T-helper 1 cell treated with Interleukin-12 subunit alpha and Interleukin-12 subunit beta and Interleukin-4 antibody, amounts not matched to agents 30 ng/mL and 1 ng/mL, for 36 hours (primary cell): ENCODE results near the gene PRPF6. TPM values are rescaled to one million over a fixed set of nuclear protein-coding genes. Genes with fewer than 3 reads are reported as not detected.

Experiments used
- intact Hi-C: fragments of 100-400 bp; cut with micrococcal nuclease; formaldehyde crosslinking; loops from one replicate; pipeline ENCODE4 v1.15.1; 2024
- total RNA-seq: library from RNA; stranded (reverse); gene quantifications from 2 replicates; pipeline ENCODE4 v1.2.3, GENCODE V29; 2022

The PRPF6 gene
- total RNA-seq, 1 donor from 2014 or later, result 85.6 TPM

DNA sequence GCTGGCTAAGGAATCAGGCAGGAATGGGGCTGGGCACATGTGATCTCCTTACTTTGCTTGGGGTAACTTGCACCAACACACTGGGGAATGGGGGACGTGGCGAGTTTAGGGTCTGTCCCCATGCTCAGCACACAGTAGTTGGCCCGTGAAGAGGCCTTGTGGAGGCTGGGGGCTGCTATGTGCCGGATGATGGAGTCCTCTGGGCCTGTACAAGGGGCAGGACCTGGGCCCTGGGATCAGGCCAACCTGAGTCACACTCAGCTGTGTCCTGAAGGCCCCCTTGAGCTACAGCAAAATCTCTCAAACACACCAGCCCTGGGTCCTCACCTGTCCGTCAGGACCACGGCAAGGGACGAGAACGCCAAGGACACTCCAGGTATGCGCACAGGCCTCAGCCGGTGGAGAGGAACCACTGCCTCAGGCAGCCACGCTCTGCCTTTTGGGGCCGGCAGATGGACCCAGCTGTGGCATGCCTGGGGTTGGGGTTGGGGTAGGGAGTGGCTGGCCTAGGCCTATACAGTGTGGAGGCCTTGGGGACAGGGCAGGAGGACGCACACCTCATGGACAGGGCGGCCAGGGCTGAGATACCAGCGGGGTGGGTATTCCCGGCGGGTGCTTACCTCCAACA is 35.8 kb upstream of the PRPF6 start:
- intact Hi-C loops, result no loop called here

- intact Hi-C loops, result no loop called here
These were observed 34.7 kb upstream of the PRPF6 start for GRCh38 chr20:63945921-63946920.

- intact Hi-C loops, result no loop called here
These were observed 33.8 kb upstream of the PRPF6 start for GRCh38 chr20:63946986-63947637.

DNA sequence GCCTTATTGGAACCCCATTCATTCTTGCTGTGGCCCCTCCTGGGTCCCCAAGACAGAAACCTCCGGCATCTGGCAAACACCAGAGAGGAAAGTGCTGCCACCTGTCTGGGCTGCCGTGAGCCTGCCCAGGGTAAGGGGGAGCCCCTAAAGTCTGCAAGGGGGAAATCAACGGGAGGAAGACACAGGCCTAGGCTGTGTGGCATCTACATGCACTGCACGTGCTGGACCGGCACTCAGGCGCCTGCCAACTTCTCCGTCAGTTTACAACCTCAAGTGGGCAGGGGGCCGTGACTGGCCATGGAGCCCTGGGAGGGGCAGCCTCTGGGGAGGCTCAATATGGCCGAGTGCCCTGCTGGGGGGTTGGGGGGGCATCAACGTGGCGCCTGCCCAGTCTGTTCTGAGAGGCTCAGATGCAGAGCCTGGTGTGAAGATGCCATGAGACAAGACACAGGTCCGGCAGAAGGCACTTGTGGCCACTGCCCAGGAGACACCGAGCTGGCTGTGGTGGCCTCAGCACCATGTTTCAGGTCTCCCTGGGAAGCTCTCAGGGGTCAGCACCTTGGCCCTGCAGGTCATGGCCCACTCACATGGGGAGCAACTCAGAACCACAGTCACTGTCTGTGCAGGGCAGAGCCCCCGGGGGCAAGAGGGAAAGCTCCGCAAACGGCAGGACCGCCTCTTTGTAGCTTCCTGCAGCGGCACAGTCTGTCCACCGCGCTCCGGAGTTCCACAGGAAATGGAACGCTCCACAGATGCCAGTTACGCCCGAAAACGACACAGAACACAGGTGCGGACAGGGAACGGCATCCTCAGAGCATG is 33.1 kb upstream of the PRPF6 start:
- intact Hi-C loops, result no loop called here

DNA sequence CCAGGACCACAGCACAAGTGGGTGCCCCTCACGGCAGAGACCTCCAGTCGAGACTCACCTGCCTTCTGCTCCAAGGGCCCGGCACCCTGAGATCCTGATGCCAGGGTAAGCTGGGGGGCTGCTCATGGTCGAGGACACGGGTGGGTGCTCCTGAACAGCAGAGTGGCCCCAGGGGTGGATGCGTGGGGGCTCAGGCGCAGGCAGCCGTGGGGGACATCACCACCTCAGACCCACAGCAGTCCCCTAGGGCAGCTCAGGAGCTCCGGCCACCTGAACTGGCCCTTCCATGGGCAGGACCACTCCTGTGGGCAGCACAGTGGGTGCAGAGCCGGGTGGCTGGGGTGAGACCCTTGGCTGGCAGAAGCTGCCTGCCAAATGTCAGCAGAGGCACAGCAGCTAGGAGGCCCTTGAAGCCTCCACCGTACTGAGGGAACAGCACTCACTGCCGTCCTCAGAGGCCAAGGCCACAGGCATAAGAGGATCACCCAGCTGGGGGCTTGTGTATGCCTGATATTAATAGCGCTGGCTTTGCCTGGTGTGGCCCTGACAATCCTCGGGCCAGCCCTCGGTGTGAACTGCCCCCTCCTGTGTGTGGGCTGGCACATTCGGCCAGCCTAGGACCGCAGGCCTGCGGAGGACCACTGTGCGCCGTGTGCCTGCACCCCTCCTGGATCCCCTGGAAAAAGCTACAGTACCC is 30.1 kb upstream of the PRPF6 start:
- intact Hi-C loops, result no loop called here

DNA sequence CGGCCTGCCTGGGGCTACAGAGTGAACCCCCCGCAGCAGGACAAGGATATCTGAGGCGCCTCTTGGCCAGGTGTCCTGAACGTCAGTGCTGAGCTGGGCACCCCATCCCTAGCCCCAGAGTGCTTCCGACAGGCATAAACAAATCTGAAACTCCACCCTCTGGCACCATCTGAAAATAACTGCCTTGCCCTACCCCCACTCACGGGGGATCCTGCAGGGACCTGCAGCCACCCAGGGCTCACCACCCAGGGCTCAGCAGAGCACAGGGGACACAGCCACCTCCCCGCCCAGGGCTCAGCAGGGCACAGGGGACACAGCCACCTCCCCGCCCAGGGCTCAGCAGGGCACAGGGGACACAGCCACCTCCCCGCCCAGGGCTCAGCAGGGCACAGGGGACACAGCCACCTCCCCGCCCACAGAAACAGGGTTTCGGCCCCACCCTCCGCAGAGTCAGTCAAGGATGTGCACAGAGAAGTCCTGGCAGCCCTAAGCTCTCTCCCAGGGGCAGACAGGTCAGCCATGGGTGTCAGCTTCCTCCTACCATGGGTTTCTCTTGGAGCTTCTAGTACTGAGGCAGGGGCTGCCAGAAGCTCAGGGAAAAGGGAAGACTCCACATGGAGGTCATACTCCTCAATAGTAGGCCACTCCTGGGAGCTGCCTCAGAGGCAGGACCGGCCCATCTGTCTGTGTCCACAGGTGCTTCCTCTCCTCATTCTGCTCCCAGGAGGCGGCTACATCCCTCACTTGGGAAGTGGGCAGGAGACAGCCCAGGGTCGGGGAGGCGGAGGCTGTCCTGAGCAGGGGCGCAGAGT is 29.3 kb upstream of the PRPF6 start:
- intact Hi-C loops, result no loop called here

GRCh38 chr20:63952210-63952535 is 28.8 kb upstream of the PRPF6 start:
- intact Hi-C loops, result no loop called here

DNA sequence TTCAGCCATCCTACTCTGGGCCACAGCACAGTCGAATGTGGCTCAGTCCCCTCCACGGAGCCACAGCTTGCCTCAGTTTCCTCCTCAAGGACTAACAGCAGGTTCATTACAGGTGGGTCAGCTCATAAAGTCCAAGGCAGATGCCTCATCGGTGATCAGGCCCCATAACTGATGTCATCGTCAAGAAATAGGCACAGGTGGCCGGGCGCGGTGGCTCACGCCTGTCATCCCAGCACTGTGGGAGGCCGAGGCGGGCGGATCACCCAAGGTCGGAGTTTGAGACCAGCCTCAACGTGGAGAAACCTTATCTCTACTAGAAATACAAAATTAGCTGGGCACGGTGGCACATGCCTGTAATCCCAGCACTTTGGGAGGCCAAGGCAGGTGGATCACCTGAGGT is 28.2 kb upstream of the PRPF6 start:
- intact Hi-C loops, result no loop called here

GRCh38 chr20:63953764-63954429 is 27.0 kb upstream of the PRPF6 start:
- intact Hi-C loops, result no loop called here

DNA sequence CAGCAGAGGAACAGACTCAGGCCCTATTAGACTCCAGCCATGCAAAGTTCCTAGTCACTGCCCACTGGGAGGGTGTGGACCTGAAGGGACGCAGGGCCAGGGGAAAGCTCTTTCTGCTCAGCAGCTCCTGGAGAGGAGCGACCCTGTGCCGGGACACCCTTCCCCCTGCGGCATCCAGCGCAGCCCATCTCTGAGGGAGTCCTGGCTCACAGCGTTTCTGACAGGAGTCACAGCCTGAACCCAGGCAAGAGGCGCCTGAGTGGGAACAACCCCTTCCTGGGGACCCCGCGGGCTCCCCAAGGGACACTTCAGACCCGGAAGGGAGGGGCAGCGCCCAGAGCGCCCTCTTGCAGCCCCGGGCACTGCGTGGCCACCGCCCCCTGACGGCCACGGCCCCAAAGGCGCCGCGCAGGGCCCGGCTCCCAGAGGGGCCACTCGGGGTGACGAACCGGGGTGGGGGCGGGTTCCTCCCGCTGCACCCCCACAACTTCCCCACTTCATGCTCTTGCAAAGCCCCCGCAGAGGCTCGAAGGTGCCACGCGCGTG is 25.6 kb upstream of the PRPF6 start:
- intact Hi-C loops, result loop anchor here (1.0 to 5.0 kb wide), 3 partner anchors 46 to 417 kb away; no protein-coding TSS in a partner anchor

- intact Hi-C loops, result loop anchor here (1.0 to 5.0 kb wide), 13 partner anchors 25 to 435 kb away; partner anchors contain the start of genes ARFRP1, GMEB2, PPDPF and PRPF6
These were observed 24.9 kb upstream of the PRPF6 start, which contains the start of gene UCKL1 for GRCh38 chr20:63955827-63956663. Gene UCKL1 (minus strand): TSS chr20:63956416. CDS start chr20:63956372, 44 bp downstream.

DNA sequence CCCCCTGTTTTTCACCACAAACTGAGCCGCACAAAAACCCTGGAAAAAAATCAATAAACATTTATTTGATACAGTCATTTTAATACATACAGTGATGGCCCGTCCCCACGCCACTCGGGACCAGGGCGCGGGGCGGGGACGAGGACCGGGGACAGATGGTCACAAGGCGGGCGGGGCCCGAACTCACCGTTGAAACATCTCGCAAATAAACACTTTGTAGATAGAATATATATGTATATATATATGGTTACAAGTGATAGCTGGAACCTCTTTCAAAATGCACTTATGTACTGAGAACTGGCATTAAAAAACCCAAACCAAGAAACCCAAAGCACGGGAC is 24.3 kb upstream of the PRPF6 start:
- intact Hi-C loops, result loop anchor here (1.0 to 5.0 kb wide), 12 partner anchors 13 to 436 kb away; partner anchors contain the start of genes ARFRP1, GMEB2, PPDPF and PRPF6

- intact Hi-C loops, result loop anchor here (1.0 to 5.0 kb wide), 4 partner anchors 12 to 436 kb away; partner anchors contain the start of genes GMEB2, PPDPF and ZNF512B
These were observed 23.8 kb upstream of the PRPF6 start for GRCh38 chr20:63957004-63957689.

DNA sequence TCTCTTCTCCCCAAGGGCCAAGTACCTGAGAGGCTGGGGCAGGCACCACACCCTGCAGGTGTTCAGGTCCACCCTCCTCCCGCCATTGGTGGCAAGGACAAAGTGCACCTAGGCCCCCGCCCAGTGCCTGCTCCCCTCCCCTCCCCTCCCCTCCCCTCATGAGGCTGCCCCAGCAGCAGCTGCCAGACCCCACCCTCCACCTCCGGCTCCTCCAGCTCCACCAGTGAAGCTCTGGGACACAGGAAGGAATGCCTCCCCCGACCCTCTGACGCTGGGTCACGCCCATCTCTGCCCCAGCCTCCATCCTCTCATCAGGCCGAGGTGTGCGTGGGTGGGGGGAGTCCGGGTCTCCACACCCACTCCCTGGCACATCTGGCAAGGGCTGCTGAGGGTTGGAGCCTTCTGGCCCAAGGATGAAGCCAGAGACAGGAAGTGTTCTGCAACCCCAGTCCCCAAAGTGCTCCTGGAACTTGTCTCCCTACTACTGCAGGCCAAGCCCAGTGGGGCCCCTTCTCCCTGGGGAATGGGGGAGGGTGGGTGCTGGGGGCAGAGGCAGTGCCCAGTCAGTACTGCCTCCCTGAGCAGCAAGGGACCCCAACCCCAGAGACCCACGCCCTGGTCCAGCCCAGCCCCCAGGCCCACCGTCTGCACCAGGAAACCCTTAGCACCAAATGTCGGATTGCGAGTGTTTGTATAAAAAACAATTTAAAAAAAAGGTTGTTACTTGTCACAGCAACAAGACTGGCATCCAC is 23.1 kb upstream of the PRPF6 start:
- intact Hi-C loops, result loop anchor here (1.0 to 5.0 kb wide), 4 partner anchors 11 to 437 kb away; partner anchors contain the start of genes GMEB2, PPDPF and ZNF512B

DNA sequence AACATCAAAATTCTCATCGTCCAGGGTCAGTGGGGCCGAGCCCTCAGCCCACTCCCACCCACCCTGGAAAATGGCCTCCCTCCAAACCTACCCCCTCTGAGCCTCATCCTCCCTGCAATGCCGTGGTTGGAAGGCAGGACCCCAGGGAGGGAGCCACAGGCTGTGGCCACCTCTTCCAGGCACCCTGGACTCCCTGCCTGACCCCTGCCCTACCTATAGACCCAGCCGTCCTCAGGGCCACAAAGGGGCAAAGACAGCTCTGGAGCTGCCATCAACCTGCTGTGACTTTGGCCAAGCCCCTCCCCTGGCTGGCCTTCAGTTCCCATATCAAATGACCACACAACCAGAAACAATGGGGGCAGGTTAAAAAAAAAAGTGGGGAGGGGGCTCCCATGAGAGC is 22.5 kb upstream of the PRPF6 start:
- intact Hi-C loops, result loop anchor here (5.0 kb wide), 1 partner anchor 226 kb away; no protein-coding TSS in a partner anchor
